GM12878 (cell line): ENCODE measurements around the gene SRSF9. TPM values are rescaled to one million over a fixed set of nuclear protein-coding genes. Genes with fewer than 3 reads are reported as not detected.

Source experiments
- ATAC-seq: fragments of 200-7000 bp; cut with Tn5 transposase; 3 replicates; pipeline ENCODE4 v1.9.1; 2020; ENCODE audit warnings: mild to moderate bottlenecking, moderate library complexity
- BruUV-seq: library from RNA; stranded (reverse); fragments of 400-500 nt; replicated peaks from 2 replicates; lab custom pipeline; 2021; lab: Mats Ljungman, UMichigan
- CTCF ChIA-PET: fragments of 300-600 bp; sonication (Branson Sonifier 250); formaldehyde crosslinking; extraction: SDS; loops from one replicate; lab custom pipeline; 2021; ENCODE audit warnings: inconsistent platforms; lab: Yijun Ruan, JAX
- POLR2A ChIA-PET: fragments of 350-600 bp; formaldehyde crosslinking; extraction: SDS; loops from one replicate; lab custom pipeline; 2021; ENCODE audit warnings: inconsistent platforms; lab: Charles Lee
- RAD21 ChIA-PET: fragments of 300-600 bp; sonication (Branson Sonifier 250); formaldehyde crosslinking; loops from one replicate; lab custom pipeline; 2023; ENCODE audit warnings: antibody characterized with exemption; ENCODE audit not compliant: unreplicated experiment; lab: Charles Lee
- SMC1A ChIA-PET: fragments of 300-600 bp; sonication (Branson Sonifier 250); formaldehyde crosslinking; loops from one replicate; lab custom pipeline; 2023; ENCODE audit not compliant: unreplicated experiment, uncharacterized antibody; lab: Charles Lee
- DNase-seq: peaks from one replicate; pipeline ENCODE4 v3.0.0-alpha.2; 2011; ENCODE audit warnings: low read depth, low spot score
- FAIRE-seq: peaks from 3 replicates; lab custom pipeline; 2011; peaks lifted over from hg19 to GRCh38; lab: Jason Lieb, UNC
- H2AFZ ChIP-seq: 2 replicates; pipeline ENCODE4 v1.6.0; 2011; ENCODE audit warnings: low read depth, low read length, control low read depth; ENCODE audit not compliant: control insufficient read depth
- H3K27ac ChIP-seq: 2 replicates; pipeline ENCODE4 v1.5.1; 2011; ENCODE audit warnings: control low read depth; ENCODE audit not compliant: control insufficient read depth, insufficient read depth
- H3K27me3 ChIP-seq, 2 experiments: replicated peaks in 1 of 2; 2 replicates each; pipeline versions ENCODE4 v1.6.0 to v1.6.1; 2011; ENCODE audit warnings: low read length in 1 of 2; ENCODE audit not compliant: control insufficient read depth in 2 of 2, insufficient read depth in 2 of 2
- H3K36me3 ChIP-seq, 2 experiments: 2 replicates each; pipeline ENCODE4 v1.5.1; 2011; ENCODE audit warnings: low read length in 1 of 2; ENCODE audit not compliant: control insufficient read depth in 2 of 2, insufficient read depth in 2 of 2
- H3K4me1 ChIP-seq: 2 replicates; pipeline ENCODE4 v1.6.1; 2011; ENCODE audit warnings: mild to moderate bottlenecking, low read length, moderate library complexity, mixed read lengths; ENCODE audit not compliant: control insufficient read depth, insufficient read depth
- H3K4me2 ChIP-seq: 2 replicates; pipeline ENCODE4 v1.6.0; 2011; ENCODE audit warnings: control low read depth; ENCODE audit not compliant: control insufficient read depth, insufficient read depth
- H3K4me3 ChIP-seq: fragments of 200-600 bp; sonication (generic); 2 replicates; pipeline ENCODE4 v1.5.1; 2016
- H3K79me2 ChIP-seq: 2 replicates; pipeline ENCODE4 v1.6.0; 2011; ENCODE audit warnings: low read length; ENCODE audit not compliant: control insufficient read depth, insufficient read depth
- H3K9ac ChIP-seq: 2 replicates; pipeline ENCODE4 v1.8.0; 2011; ENCODE audit warnings: low read length, control low read depth, mixed read lengths; ENCODE audit not compliant: control insufficient read depth, insufficient read depth
- H3K9me3 ChIP-seq: replicated peaks from 3 replicates; pipeline ENCODE4 v1.5.1; 2011; ENCODE audit warnings: mild to moderate bottlenecking, low read length; ENCODE audit not compliant: control insufficient read depth, insufficient read depth
- H4K20me1 ChIP-seq: 2 replicates; pipeline ENCODE4 v1.6.0; 2011; ENCODE audit not compliant: control insufficient read depth, insufficient read depth
- BMI1 ChIP-seq: fragments of 450-650 bp; IDR thresholded peaks from 2 replicates; pipeline ENCODE4 v1.6.1; 2016; ENCODE audit warnings: mild to moderate bottlenecking, moderate library complexity, borderline replicate concordance
- CHD4 ChIP-seq: fragments of 200-600 bp; sonication (generic); IDR thresholded peaks from 2 replicates; pipeline ENCODE4 v1.6.1; 2016; ENCODE audit warnings: mild to moderate bottlenecking
- CUX1 ChIP-seq: IDR thresholded peaks from 2 replicates; pipeline ENCODE4 v1.6.1; 2012; ENCODE audit warnings: improper control_type of control experiment, low read depth, low read length; ENCODE audit not compliant: insufficient replicate concordance
- GABPA ChIP-seq: IDR thresholded peaks from 2 replicates; pipeline ENCODE4 v1.6.1; 2014; ENCODE audit warnings: antibody characterized with exemption, low read depth, mild to moderate bottlenecking, inconsistent platforms
- MTA2 ChIP-seq: fragments of 450-650 bp; IDR thresholded peaks from 2 replicates; pipeline ENCODE4 v1.6.1; 2016; ENCODE audit warnings: low read depth, mild to moderate bottlenecking, moderate library complexity
- SMC3 ChIP-seq: IDR thresholded peaks from 2 replicates; pipeline ENCODE4 v1.6.1; 2011; ENCODE audit warnings: low read length, improper control_type of control experiment, borderline replicate concordance
- SRF ChIP-seq, 2 experiments: IDR thresholded peaks; 2 replicates each; pipeline ENCODE4 v1.6.1; 2011; ENCODE audit warnings: low read depth in 2 of 2, low read length in 2 of 2, mild to moderate bottlenecking in 1 of 2, moderate library complexity in 1 of 2
- SUZ12 ChIP-seq: fragments of 200-600 bp; sonication (generic); IDR thresholded peaks from one replicate; pipeline ENCODE4 v1.6.1; 2018; ENCODE audit warnings: antibody characterized with exemption, mild to moderate bottlenecking; ENCODE audit not compliant: unreplicated experiment
- ZZZ3 ChIP-seq: IDR thresholded peaks from 2 replicates; pipeline ENCODE4 v1.6.1; 2011; ENCODE audit warnings: low read depth; ENCODE audit not compliant: control insufficient read depth, insufficient read length
- WGBS: methylation state at CpG from one replicate; pipeline ENCODE4 v1.1.6; 2016; ENCODE audit warnings: low lambda C conversion rate; ENCODE audit not compliant: insufficient replicate concordance, insufficient coverage; ENCODE audit errors: missing lambda C conversion rate; 5-methylcytosine and 5-hydroxymethylcytosine counted together
- in situ Hi-C: fragments of 300-500 bp; cut with MboI; formaldehyde crosslinking; loops from 9 replicates; pipeline ENCODE4 v1.14.3; 2018; ENCODE audit warnings: mixed read lengths
- intact Hi-C: fragments of 100-400 bp; cut with micrococcal nuclease; formaldehyde crosslinking; loops from one replicate; pipeline ENCODE4 v1.14.2; 2022; ENCODE audit not compliant: unreplicated experiment
- polyA plus RNA-seq, 11 experiments: library from polyadenylated mRNA; depleted of rRNA in 4 of 11; unstranded in 6 of 11; stranded (reverse) in 5 of 11; fragments of >200 nt; fragmentation: Nextera tagmentation in 4 of 11; fragmentation: Illumina TruSeq in 1 of 11; extraction: Ambion mirVana in 4 of 11; extraction: Trizol in 1 of 11; gene quantifications; 1 replicate in 1 of 11; 2 replicates in 10 of 11; pipeline versions ENCODE4 v1.2.1 to v1.2.3, GENCODE V29; 2011 to 2016; ENCODE audit warnings: inconsistent platforms in 2 of 11, missing spikeins in 2 of 11, low read depth in 1 of 11
- total RNA-seq, 4 experiments: library from RNA; depleted of rRNA in 3 of 4; stranded (reverse); fragments of >200 nt in 3 of 4; fragmentation: Illumina TruSeq in 1 of 4; extraction: Trizol in 1 of 4; gene quantifications; 2 replicates each; pipeline versions ENCODE4 v1.2.1 to v1.2.3, GENCODE V29; 2013 to 2021

SRSF9 gene
- total and polyA plus RNA-seq, 10 of the 15 experiments (the other 5 are each of a cell fraction or from before 2014, with no cell fraction given): 56.2 to 510 (median 186) TPM

- no peaks in the 10 kb centered on the region for H3K36me3 ChIP-seq
- H3K9ac ChIP-seq: no peak overlapping the region
- ChIA-PET CTCF (interaction anchor here (0.9 to 2.4 kb wide), 7 partner anchors 10 to 200 kb away, joined by 3 to 12 read pairs (median 4); partner anchors contain the start of genes COX6A1 and SRSF9), SMC1A (interaction anchor here (0.7 to 1.0 kb wide), 3 partner anchors 10 to 74 kb away, joined by 3 to 4 read pairs (median 3); partner anchors contain the start of gene COX6A1), POLR2A (no interaction called here), RAD21 (interaction anchor here (0.9 to 3.2 kb wide), 3 partner anchors 45 to 73 kb away, joined by 3 to 11 read pairs (median 3); no protein-coding TSS in a partner anchor)
- no peak overlapping the region for H3K4me2 ChIP-seq
- H3K4me3 ChIP-seq: no peak overlapping the region
- BruUV-seq: no TSS peak
- no peak for DNase-seq
- no peak overlapping the region for H3K27ac ChIP-seq
- no peak for FAIRE-seq
- H3K27me3 ChIP-seq: no peaks in the 10 kb centered on the region; a peak in 1 of 4 replicates
- no peak overlapping the region for H2AFZ ChIP-seq
- in situ Hi-C loops: no loop called here
- H3K9me3 ChIP-seq: no peaks in the 10 kb centered on the region
- H3K4me1 ChIP-seq: no peaks in the 10 kb centered on the region
- H4K20me1 ChIP-seq: no peaks in the 10 kb centered on the region
- no peaks in the 10 kb centered on the region for H3K79me2 ChIP-seq
- no peak for ATAC-seq
- TF ChIP-seq MTA2 (no peak), ZZZ3 (no peak), SUZ12 (no peak), SMC3 (no peak), CUX1 (no peak), BMI1 (no peak), SRF (IDR thresholded peaks at IDR 0.05; ENCODE audit: low read depth in 2 of 2, low read length in 2 of 2) (no peak), CHD4 (no peak), GABPA (no peak)
- intact Hi-C loops: no loop called here
- WGBS: 12% methylated on average over 8 of the region's 8 CpGs
Measured at GRCh38 chr12:120428597-120429229, 40.8 kb downstream of the SRSF9 start.
